Measurements from ENCODE around the gene KCNN1.
"Not testable (repeated sequence)": the region's sequence is repeated elsewhere in the genome, so short reads cannot be mapped to it uniquely, and the experiment has no call there.

The KCNN1 gene

DNA sequence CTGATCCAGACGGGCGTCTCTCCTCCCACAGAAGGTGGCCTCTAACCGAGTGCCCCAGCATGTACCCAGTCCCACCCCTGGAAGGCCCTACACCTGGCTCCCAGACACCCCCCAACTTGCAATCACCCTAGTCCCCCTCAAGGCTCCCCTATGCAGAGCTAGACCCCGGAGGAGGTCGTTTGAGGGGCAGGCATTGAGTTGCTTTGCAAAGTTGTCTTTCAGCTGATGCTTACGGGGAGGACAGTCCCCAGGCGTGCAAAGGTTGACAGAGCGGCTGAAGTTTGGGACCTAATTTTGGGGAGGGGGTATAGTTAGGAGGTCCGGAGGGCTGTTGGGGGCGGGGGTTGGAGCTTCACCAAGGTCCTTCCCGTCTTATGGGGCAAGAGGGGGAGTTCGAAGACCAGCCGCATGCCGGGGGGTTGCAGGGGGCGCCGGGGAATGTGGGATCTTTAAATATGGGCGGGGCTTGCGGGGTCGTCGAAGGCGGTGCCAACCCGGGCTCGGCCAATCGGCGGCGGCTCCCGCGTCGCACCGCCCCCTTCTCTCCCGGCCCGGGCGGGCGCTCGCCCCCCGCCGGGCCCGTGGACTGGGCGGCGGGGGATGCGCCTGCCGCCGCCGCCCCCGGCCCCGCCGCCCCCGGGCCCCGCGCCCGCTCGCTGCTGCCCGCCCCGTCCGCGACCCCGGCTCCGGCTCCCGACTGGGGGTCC, at the start of gene KCNN1:
KCNN1 (plus strand) TSS at position 558 of the 707 bp plus-strand sequence. CDS start 6,782 bp downstream, outside the sequence.
- CTCF ChIA-PET = interaction anchor here (1.2 kb wide), 1 partner anchor 15 kb away, joined by 3 read pairs; no protein-coding TSS in a partner anchor

DNA sequence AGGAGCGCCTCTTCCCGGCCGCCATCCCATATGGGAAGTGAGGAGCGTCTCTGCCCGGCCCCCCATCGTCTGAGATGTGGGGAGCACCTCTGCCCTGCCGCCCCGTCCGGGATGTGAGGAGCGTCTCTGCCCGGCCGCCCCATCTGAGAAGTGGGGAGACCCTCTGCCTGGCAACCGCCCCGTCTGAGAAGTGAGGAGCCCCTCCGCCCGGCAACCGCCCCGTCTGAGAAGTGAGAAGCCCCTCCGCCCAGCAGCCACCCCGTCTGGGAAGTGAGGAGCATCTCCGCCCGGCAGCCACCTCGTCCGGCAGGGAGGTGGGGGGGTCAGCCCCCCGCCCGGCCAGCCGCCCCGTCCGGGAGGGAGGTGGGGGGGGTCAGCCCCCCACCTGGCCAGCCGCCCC, 48.8 kb upstream of the KCNN1 start:
- DNase-seq (ENCODE audit: extremely low spot score); POLR2A ChIA-PET; CTCF ChIA-PET: not testable (repeated sequence)

More for the DNA sequence above, at the start of gene KCNN1:
- peak; percentile 92 for DNase-seq (ENCODE audit: extremely low spot score)
- POLR2A ChIA-PET = interaction anchor here (1.2 to 1.4 kb wide), 2 partner anchors 9 to 34 kb away, joined by 3 to 5 read pairs; partner anchors contain the start of gene CCDC124
- TF ChIP-seq NFRKB (IDR thresholded peaks at IDR 0.05) = no peak
- no peak for TF ChIP-seq SUZ12 (IDR thresholded peaks at IDR 0.05)

DNA sequence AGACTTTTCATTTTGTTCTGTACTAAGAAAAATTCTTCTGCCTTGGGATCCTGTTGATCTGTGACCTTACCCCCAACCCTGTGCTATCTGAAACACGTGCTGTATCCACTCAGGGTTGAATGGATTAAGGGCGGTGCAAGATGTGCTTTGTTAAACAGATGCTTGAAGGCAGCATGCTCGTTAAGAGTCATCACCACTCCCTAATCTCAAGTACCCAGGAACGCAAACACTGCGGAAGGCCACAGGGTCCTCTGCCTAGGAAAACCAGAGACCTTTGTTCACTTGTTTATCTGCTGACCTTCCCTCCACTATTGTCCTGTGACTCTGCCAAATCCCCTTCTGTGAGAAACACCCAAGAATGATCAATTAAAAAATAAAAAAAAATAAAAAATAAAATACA, 47.8 kb upstream of the KCNN1 start:
- CTCF ChIA-PET = interaction anchor here (0.6 kb wide), 1 partner anchor 106 kb away, joined by 6 read pairs; no protein-coding TSS in a partner anchor
- POLR2A ChIA-PET; DNase-seq (ENCODE audit: extremely low spot score): not testable (repeated sequence)

DNA sequence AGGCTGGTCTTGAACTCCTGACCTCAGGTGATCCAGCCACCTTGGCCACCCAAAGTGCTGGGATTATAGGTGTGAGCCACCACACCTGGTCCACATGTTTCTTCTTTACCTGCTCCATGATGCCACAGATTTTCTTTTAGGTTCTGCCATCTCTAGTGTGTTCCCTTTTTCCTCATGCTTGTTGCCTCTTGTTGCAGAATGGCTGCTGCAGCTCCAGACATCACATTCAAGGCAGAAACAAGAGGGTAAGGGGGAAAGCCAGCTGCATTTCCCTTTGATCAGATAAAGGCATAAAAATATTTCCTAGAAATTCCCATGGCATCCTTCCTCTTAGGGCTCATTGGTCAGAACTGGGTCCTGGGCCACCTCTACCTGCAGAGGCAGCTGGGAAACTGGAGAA, 46.4 kb upstream of the KCNN1 start:
- ChIA-PET POLR2A (no interaction called here), CTCF (no interaction called here)
- no peak for TF ChIP-seq NFRKB (IDR thresholded peaks at IDR 0.05)
- no peak for TF ChIP-seq CTBP1 (IDR thresholded peaks at IDR 0.05; ENCODE audit: borderline replicate concordance)
- TF ChIP-seq LEF1 (IDR thresholded peaks at IDR 0.05; ENCODE audit: borderline replicate concordance) = no peak
- no peak for TF ChIP-seq HDGF (IDR thresholded peaks at IDR 0.05; ENCODE audit: borderline replicate concordance)
- TF ChIP-seq FOXM1 (IDR thresholded peaks at IDR 0.05; ENCODE audit: borderline replicate concordance) = no peak
- no peak for TF ChIP-seq SP1 (IDR thresholded peaks at IDR 0.05)
- TF ChIP-seq L3MBTL2 (conservative IDR thresholded peaks at IDR 0.05) = no peak
- no peak for TF ChIP-seq SUZ12 (IDR thresholded peaks at IDR 0.05)
- TF ChIP-seq FOXK2 (IDR thresholded peaks at IDR 0.05) = no peak
- no peak for DNase-seq (ENCODE audit: extremely low spot score)

DNA sequence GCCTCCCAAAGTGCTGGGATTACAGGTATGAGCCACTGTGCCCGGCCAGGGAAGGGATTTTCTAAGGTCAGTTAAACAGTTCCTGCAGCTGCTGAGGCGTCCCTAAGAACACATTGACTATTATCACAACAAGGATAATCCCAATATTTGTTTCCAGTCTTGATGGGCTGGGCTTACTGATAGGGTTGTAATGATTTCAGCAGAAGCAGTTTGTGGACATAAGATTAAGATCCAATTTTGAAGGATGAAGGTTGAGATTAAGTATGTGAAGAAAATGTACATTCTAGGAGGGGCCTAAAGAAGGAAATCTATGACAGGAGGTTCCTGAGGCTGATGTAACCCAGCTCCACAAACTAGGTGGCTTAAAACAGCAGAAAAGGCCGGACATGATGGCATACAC, 44.8 kb upstream of the KCNN1 start:
- POLR2A ChIA-PET = interaction anchor here (0.9 kb wide), 1 partner anchor 58 kb away, joined by 4 read pairs; no protein-coding TSS in a partner anchor
- CTCF ChIA-PET = interaction anchor here (0.6 kb wide), 1 partner anchor 406 kb away, joined by 3 read pairs; no protein-coding TSS in a partner anchor
- DNase-seq (ENCODE audit: extremely low spot score) = no peak
- TF ChIP-seq ELF4 (IDR thresholded peaks at IDR 0.05) = no peak
- TF ChIP-seq LEF1 (IDR thresholded peaks at IDR 0.05; ENCODE audit: borderline replicate concordance) = no peak
- no peak for TF ChIP-seq SP1 (IDR thresholded peaks at IDR 0.05)

DNA sequence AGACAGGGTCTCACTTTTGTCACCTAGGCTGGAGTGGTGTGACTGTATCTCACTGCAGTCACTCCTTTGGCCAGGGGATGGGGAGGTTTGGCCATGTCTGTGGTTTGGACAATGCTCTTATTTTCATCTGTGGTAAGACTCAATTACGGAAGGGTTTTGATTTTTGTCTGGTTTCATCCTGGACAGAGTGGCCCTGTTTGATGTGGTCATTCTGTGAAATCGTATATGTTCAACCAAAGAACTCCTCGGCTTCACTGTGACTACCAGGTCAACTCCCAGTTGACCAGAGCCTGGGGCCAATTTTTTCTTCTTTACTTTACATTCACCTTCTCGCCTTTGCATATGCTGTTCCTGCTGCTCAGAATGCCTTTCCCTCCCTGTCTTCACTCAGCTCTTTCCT, 40.9 kb upstream of the KCNN1 start:
- ChIA-PET POLR2A (no interaction called here), CTCF (interaction anchor here (0.6 kb wide), 1 partner anchor 12 kb away, joined by 3 read pairs; no protein-coding TSS in a partner anchor)
- TF ChIP-seq CTBP1 (IDR thresholded peaks at IDR 0.05; ENCODE audit: borderline replicate concordance) (no peak), FOXK2 (IDR thresholded peaks at IDR 0.05) (no peak), BHLHE40 (IDR thresholded peaks at IDR 0.05; ENCODE audit: borderline replicate concordance) (no peak), ZNF384 (IDR thresholded peaks at IDR 0.05) (no peak), TARDBP (IDR thresholded peaks at IDR 0.05) (no peak), ARNT (IDR thresholded peaks at IDR 0.05) (no peak), FOXM1 (IDR thresholded peaks at IDR 0.05; ENCODE audit: borderline replicate concordance) (no peak), LEF1 (IDR thresholded peaks at IDR 0.05; ENCODE audit: borderline replicate concordance) (no peak), HDGF (IDR thresholded peaks at IDR 0.05; ENCODE audit: borderline replicate concordance) (no peak), SUZ12 (IDR thresholded peaks at IDR 0.05) (no peak), ELF4 (IDR thresholded peaks at IDR 0.05) (no peak), FOXA1 (IDR thresholded peaks at IDR 0.05) (no peak), L3MBTL2 (conservative IDR thresholded peaks at IDR 0.05) (no peak), SP1 (IDR thresholded peaks at IDR 0.05) (no peak), NFRKB (IDR thresholded peaks at IDR 0.05) (no peak)
- TF ChIP-seq, protein P1, sequence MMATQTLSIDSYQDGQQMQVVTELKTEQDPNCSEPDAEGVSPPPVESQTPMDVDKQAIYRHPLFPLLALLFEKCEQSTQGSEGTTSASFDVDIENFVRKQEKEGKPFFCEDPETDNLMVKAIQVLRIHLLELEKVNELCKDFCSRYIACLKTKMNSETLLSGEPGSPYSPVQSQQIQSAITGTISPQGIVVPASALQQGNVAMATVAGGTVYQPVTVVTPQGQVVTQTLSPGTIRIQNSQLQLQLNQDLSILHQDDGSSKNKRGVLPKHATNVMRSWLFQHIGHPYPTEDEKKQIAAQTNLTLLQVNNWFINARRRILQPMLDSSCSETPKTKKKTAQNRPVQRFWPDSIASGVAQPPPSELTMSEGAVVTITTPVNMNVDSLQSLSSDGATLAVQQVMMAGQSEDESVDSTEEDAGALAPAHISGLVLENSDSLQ (IDR thresholded peaks at IDR 0.05) = no peak
- no peak for DNase-seq (ENCODE audit: extremely low spot score)

DNA sequence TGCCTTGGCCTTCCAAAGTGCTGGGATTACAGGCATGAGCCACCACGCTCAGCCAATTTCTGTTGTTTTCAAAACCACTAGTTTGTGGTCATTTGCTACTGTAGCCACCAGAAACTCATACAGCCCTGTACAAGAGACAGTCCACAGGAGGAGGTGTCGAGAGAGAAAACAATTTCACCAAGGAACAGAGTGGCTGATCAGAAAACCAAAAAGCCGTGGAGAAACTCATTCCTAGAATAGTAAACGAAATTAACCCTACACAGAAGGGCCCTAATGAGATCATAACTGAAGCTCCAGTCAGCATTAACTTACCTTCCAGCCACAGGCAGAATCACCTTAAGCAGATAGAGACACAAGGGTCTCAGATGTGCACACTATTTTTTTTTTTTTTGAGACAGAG, 37.9 kb upstream of the KCNN1 start:
- ChIA-PET CTCF (interaction anchor here (0.8 kb wide), 1 partner anchor 154 kb away, joined by 4 read pairs; no protein-coding TSS in a partner anchor), POLR2A (interaction anchor here (6.3 kb wide), 1 partner anchor 69 kb away, joined by 80 read pairs; the partner anchor contains the start of gene RPL18A)
- DNase-seq (ENCODE audit: extremely low spot score) = no peak
- TF ChIP-seq SUZ12 (IDR thresholded peaks at IDR 0.05) (no peak), L3MBTL2 (conservative IDR thresholded peaks at IDR 0.05) (no peak), CTBP1 (IDR thresholded peaks at IDR 0.05; ENCODE audit: borderline replicate concordance) (no peak), NFRKB (IDR thresholded peaks at IDR 0.05) (no peak), ARNT (IDR thresholded peaks at IDR 0.05) (no peak), SP1 (IDR thresholded peaks at IDR 0.05) (no peak), ELF4 (IDR thresholded peaks at IDR 0.05) (no peak), TARDBP (IDR thresholded peaks at IDR 0.05) (no peak), ZNF384 (IDR thresholded peaks at IDR 0.05) (no peak), HDGF (IDR thresholded peaks at IDR 0.05; ENCODE audit: borderline replicate concordance) (no peak), BHLHE40 (IDR thresholded peaks at IDR 0.05; ENCODE audit: borderline replicate concordance) (no peak), FOXA1 (IDR thresholded peaks at IDR 0.05) (no peak), FOXK2 (IDR thresholded peaks at IDR 0.05) (no peak), LEF1 (IDR thresholded peaks at IDR 0.05; ENCODE audit: borderline replicate concordance) (no peak), FOXM1 (IDR thresholded peaks at IDR 0.05; ENCODE audit: borderline replicate concordance) (no peak)
- TF ChIP-seq, protein P1 (IDR thresholded peaks at IDR 0.05) = no peak
